Measurements from ENCODE around the gene TXK.

TXK gene

GRCh38 chr4:48049483-48049882 is 84.6 kb downstream of the TXK start:
- no peak for DNase-seq (ENCODE audit: extremely low read depth, insufficient read length)
- H3K36me3 ChIP-seq (ENCODE audit: control insufficient read depth, insufficient read depth, low read length) = no peaks in the 10 kb centered on the region
- H3K4me3 ChIP-seq (replicated peaks; ENCODE audit: low read depth, low read length) = no peak overlapping the region
- H3K27me3 ChIP-seq (replicated peaks; ENCODE audit: control insufficient read depth, insufficient read depth, low read length) = no peaks in the 10 kb centered on the region
- TF ChIP-seq CTCF (IDR thresholded peaks at IDR 0.05; ENCODE audit: insufficient read depth, low read length, poor library complexity, severe bottlenecking) = no peak

DNA sequence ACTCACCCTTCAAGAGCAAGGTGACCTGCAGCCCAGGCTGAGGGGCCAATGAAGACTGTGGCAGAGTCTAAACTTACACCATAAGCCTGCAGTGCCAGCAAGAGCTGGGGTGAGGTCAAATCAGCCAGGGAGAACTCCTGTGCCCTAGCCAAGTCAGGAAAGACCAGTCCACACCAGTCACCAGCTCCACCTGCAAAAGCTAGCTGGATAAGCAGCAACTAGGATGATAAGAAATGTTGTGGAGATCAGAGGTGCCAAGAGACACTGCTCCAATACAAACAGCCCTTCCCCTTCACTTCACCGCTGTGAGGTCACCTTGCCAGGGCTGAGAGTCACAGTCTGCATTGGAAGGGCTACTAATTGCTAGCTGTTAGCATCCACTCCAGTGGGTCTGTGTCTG is 86.2 kb downstream of the TXK start:
- DNase-seq (ENCODE audit: extremely low read depth, insufficient read length) = peak; percentile 46
- Histone ChIP-seq H3K4me3 (replicated peaks; ENCODE audit: low read depth, low read length) (no peak overlapping the region), H3K27me3 (replicated peaks; ENCODE audit: control insufficient read depth, insufficient read depth, low read length) (no peaks in the 10 kb centered on the region), H3K36me3 (ENCODE audit: control insufficient read depth, insufficient read depth, low read length) (no peaks in the 10 kb centered on the region)
- TF ChIP-seq CTCF (IDR thresholded peaks at IDR 0.05; ENCODE audit: insufficient read depth, low read length, poor library complexity, severe bottlenecking) = no peak

DNA sequence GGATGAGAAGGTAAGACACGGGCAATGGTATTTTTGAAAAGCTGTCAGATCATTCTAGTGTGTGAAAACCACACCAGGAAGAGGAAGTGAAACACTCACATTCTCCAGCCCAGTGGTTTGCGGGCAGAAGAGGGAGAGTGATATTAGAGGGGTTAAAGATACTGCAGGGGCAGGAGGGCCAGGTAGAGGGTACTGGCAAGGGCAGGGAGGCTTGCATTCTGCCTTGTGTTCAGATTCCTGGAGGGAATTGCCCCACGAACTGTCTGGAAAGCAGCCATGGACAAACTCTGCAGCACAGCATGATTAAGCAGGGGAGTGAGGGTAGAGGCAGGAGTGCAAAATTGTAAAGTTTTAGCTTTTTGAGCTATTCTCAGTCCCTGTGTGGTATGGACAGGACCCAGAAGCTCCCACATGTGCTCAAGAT is 86.6 kb downstream of the TXK start:
- Histone ChIP-seq H3K4me3 (replicated peaks; ENCODE audit: low read depth, low read length) (no peak overlapping the region), H3K36me3 (ENCODE audit: control insufficient read depth, insufficient read depth, low read length) (no peaks in the 10 kb centered on the region), H3K27me3 (replicated peaks; ENCODE audit: control insufficient read depth, insufficient read depth, low read length) (no peaks in the 10 kb centered on the region)
- TF ChIP-seq CTCF (IDR thresholded peaks at IDR 0.05; ENCODE audit: insufficient read depth, low read length, poor library complexity, severe bottlenecking) = no peak
- DNase-seq (ENCODE audit: extremely low read depth, insufficient read length) = peak; percentile 82

DNA sequence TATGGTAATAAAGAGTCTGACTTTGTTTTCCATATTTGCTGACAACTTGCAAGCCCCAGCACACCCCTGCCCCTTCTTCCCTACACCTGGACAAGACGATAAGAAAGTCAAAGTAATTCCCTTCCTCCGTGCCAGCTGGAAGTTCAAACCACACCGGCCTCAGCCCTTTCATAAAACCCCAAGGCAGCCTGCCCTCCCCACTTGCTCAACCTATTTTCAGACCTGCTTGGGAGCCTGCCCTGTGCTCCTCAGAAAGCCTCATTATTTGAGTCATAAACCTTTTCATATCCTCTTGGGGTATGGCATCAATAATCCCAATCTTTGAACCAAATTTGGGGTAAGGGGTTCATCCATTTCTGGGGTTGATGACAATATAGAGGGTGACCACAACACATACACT is 88.0 kb downstream of the TXK start:
- Histone ChIP-seq H3K36me3 (ENCODE audit: control insufficient read depth, insufficient read depth, low read length) (no peaks in the 10 kb centered on the region), H3K27me3 (replicated peaks; ENCODE audit: control insufficient read depth, insufficient read depth, low read length) (no peaks in the 10 kb centered on the region), H3K4me3 (replicated peaks; ENCODE audit: low read depth, low read length) (no peak overlapping the region)
- no peak for TF ChIP-seq CTCF (IDR thresholded peaks at IDR 0.05; ENCODE audit: insufficient read depth, low read length, poor library complexity, severe bottlenecking)
- DNase-seq (ENCODE audit: extremely low read depth, insufficient read length) = no peak

DNA sequence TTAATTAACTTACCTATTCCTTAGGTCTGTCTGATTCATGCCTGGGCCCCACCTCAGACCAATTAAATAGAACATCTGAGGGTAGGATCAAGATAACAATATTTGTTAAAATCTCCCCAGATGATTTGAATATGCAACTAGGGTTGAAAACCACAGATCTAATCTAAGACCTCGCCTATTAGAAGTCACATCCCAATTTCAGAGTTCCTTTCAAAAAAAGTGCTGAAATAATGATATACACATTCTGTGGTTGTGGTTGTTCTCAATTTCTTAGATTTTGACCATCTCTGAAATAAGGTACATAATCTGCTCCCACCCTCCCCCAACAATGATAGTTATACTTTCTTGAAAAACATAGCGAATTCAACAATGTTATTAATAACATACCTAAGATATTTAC is 89.8 kb downstream of the TXK start:
- DNase-seq (ENCODE audit: extremely low read depth, insufficient read length) = no peak
- no peak for TF ChIP-seq CTCF (IDR thresholded peaks at IDR 0.05; ENCODE audit: insufficient read depth, low read length, poor library complexity, severe bottlenecking)
- H3K27me3 ChIP-seq (replicated peaks; ENCODE audit: control insufficient read depth, insufficient read depth, low read length) = no peaks in the 10 kb centered on the region
- no peaks in the 10 kb centered on the region for H3K36me3 ChIP-seq (ENCODE audit: control insufficient read depth, insufficient read depth, low read length)
- H3K4me3 ChIP-seq (replicated peaks; ENCODE audit: low read depth, low read length) = no peak overlapping the region

DNA sequence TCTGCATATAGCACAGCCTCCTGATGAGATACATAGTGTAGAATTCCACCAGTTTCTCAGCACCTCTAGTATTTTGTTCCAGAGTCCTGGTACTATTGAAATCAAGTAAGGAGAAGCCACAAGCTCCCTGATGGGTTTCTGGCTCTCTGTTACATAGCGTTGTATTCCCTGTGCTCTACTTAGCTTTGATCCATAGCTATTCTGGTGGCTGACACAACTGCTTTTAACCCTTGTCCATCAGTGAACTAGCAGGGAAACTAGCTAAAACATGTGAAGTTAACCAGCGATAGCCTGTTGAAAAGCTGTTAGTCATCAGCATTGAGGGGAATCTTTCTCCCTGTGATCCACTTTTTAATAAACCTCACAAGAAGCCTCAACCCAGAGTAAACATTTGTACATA is 90.5 kb downstream of the TXK start:
- Histone ChIP-seq H3K36me3 (ENCODE audit: control insufficient read depth, insufficient read depth, low read length) (no peaks in the 10 kb centered on the region), H3K4me3 (replicated peaks; ENCODE audit: low read depth, low read length) (no peak overlapping the region), H3K27me3 (replicated peaks; ENCODE audit: control insufficient read depth, insufficient read depth, low read length) (no peaks in the 10 kb centered on the region)
- no peak for TF ChIP-seq CTCF (IDR thresholded peaks at IDR 0.05; ENCODE audit: insufficient read depth, low read length, poor library complexity, severe bottlenecking)
- DNase-seq (ENCODE audit: extremely low read depth, insufficient read length) = no peak

Data from GM06990 (cell line).